SK-N-SH treated with all-trans-retinoic acid at 6 μM for 48 hours (cell line): Measurements from ENCODE around the gene GTF2A1.

Source experiments
- ARNTL ChIP-seq: fragments of 450-650 bp; formaldehyde crosslinking; IDR thresholded peaks from 2 replicates; pipeline ENCODE4 v1.5.0; 2020; ENCODE audit warnings: low read depth, mild to moderate bottlenecking, moderate library complexity, borderline replicate concordance
- BACH2 ChIP-seq: fragments of 250-450 bp; sonication (Bioruptor Pico); IDR thresholded peaks from 2 replicates; pipeline ENCODE4 v1.9.0; 2021; ENCODE audit warnings: mild to moderate bottlenecking, borderline replicate concordance
- CREB5 ChIP-seq: fragments of 250-450 bp; sonication (Bioruptor Pico); IDR thresholded peaks from 2 replicates; pipeline ENCODE4 v1.5.1; 2020; ENCODE audit warnings: low read depth, mild to moderate bottlenecking, moderate library complexity
- ISL1 ChIP-seq: fragments of 250-450 bp; sonication (Bioruptor Pico); IDR thresholded peaks from 2 replicates; pipeline ENCODE4 v2.1.2; 2022; ENCODE audit warnings: mild to moderate bottlenecking, moderate library complexity
- OSR1 ChIP-seq: fragments of 250-450 bp; sonication (Bioruptor Pico); IDR thresholded peaks from 2 replicates; pipeline ENCODE4 v1.8.0; 2022; ENCODE audit warnings: moderate library complexity, mild to moderate bottlenecking, inconsistent platforms
- PATZ1 ChIP-seq: fragments of 250-450 bp; sonication (Bioruptor Pico); IDR thresholded peaks from 2 replicates; pipeline ENCODE4 v1.8.0; 2020; ENCODE audit warnings: mild to moderate bottlenecking, moderate library complexity, borderline replicate concordance
- RARB ChIP-seq: fragments of 250-450 bp; sonication (Bioruptor Pico); IDR thresholded peaks from 2 replicates; pipeline ENCODE4 v1.8.0; 2021; ENCODE audit warnings: mild to moderate bottlenecking, moderate library complexity
- TCF4 ChIP-seq: fragments of 250-450 bp; sonication (Bioruptor Pico); IDR thresholded peaks from 2 replicates; pipeline ENCODE4 v1.8.0; 2021; ENCODE audit warnings: mild to moderate bottlenecking, moderate library complexity, borderline replicate concordance
- TOX ChIP-seq: fragments of 250-450 bp; sonication (Bioruptor Pico); IDR thresholded peaks from 2 replicates; pipeline ENCODE4 v1.8.0; 2021; ENCODE audit warnings: mild to moderate bottlenecking, moderate library complexity, borderline replicate concordance
- ZFP3 ChIP-seq: fragments of 250-450 bp; sonication (Bioruptor Pico); IDR thresholded peaks from 2 replicates; pipeline ENCODE4 v1.5.0; 2020; ENCODE audit warnings: mild to moderate bottlenecking, moderate library complexity
- TF ChIP-seq, protein P1 (sequence below): fragments of 250-450 bp; sonication (Bioruptor Pico); IDR thresholded peaks from 2 replicates; pipeline ENCODE4 v1.8.0; 2021; ENCODE audit warnings: low read depth, mild to moderate bottlenecking, moderate library complexity, borderline replicate concordance

DNA sequence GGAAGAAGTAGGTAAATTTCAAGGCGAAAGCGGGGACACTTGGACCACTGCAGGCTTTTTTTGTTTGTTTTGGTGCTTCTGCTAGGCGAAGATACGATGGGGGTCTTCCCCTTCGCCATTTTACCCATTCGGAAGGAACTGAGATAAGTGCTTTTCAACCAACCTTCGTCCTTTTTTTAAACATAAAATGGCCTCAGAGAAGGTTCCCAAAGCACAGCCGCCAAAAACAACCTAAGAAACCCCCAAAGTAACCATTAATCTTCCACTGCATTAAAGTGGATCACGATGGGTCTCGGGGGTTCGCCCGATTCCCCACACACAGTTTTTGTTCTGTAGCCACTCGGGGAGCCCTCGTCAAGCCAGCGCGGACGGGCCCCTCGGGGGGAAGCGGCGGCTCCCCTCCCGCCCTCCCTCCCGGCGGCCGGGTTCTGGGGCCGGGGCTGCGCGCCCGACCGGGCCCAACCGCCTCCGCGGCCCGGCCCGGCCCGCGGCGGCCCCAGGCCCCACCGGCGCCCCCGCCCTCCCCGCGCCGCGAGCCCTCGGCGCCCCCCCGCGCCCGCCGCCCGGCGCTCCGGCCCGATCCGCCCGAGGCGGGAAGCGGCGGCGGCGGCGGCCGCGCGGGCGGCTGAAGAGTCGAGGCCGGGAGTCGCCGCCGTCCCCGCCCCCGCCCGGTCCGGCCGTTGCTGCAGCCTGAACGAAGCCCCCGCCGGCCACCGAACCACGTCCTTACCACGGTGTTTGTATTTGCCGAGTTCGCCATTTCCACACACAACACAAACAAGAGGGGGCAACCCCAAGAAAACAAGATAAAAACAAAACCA is 790 bp downstream of the GTF2A1 start:
- TF ChIP-seq BACH2 (CRISPR knock-in tag): no peak
- TF ChIP-seq PATZ1: no peak
- TF ChIP-seq, protein P1, sequence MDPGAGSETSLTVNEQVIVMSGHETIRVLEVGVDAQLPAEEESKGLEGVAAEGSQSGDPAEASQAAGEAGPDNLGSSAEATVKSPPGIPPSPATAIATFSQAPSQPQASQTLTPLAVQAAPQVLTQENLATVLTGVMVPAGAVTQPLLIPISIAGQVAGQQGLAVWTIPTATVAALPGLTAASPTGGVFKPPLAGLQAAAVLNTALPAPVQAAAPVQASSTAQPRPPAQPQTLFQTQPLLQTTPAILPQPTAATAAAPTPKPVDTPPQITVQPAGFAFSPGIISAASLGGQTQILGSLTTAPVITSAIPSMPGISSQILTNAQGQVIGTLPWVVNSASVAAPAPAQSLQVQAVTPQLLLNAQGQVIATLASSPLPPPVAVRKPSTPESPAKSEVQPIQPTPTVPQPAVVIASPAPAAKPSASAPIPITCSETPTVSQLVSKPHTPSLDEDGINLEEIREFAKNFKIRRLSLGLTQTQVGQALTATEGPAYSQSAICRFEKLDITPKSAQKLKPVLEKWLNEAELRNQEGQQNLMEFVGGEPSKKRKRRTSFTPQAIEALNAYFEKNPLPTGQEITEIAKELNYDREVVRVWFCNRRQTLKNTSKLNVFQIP (CRISPR knock-in tag): no peak
- TF ChIP-seq ZFP3 (CRISPR knock-in tag): no peak
- TF ChIP-seq ISL1: no peak
- no peak for TF ChIP-seq TCF4
- TF ChIP-seq TOX (CRISPR knock-in tag): no peak
- no peak for TF ChIP-seq RARB
- TF ChIP-seq OSR1 (CRISPR knock-in tag): no peak
- no peak for TF ChIP-seq CREB5
- no peak for TF ChIP-seq ARNTL (CRISPR knock-in tag)
